Upper lobe of left lung (tissue), 6 donors: ENCODE measurements around the gene SELENOI. TPM values are rescaled to one million over a fixed set of nuclear protein-coding genes. Genes with fewer than 3 reads are reported as not detected.

ENCODE experiments used
- ATAC-seq, 2 donors: fragments of 200-7000 bp; cut with Tn5 transposase; one replicate each; pipeline ENCODE4 v1.9.1; 2022; ENCODE audit warnings: mild to moderate bottlenecking in 2 of 2, moderate library complexity in 2 of 2; ENCODE audit not compliant: low FRiP score in 2 of 2
- DNase-seq, 2 donors: peaks; one replicate each; pipeline ENCODE4 v3.0.0-alpha.2; 2019 to 2020
- H3K27ac ChIP-seq, 4 donors: fragments of 200-600 bp; sonication (generic); one replicate each; pipeline ENCODE4 v1.5.1; 2016 to 2019
- H3K27me3 ChIP-seq, 4 donors: fragments of 200-600 bp; sonication (generic); one replicate each; pipeline ENCODE4 v1.5.1; 2017 to 2019
- H3K36me3 ChIP-seq, 4 donors: fragments of 200-600 bp; sonication (generic); one replicate each; pipeline ENCODE4 v1.5.1; 2016 to 2019
- H3K4me1 ChIP-seq, 4 donors: fragments of 200-600 bp; sonication (generic); one replicate each; pipeline ENCODE4 v1.5.1; 2018 to 2019
- H3K4me3 ChIP-seq, 4 donors: fragments of 200-600 bp; sonication (generic); one replicate each; pipeline ENCODE4 v1.5.1; 2017 to 2019; ENCODE audit warnings: mild to moderate bottlenecking in 2 of 4, moderate library complexity in 1 of 4
- H3K9me3 ChIP-seq, 4 donors: fragments of 200-600 bp; sonication (generic); one replicate each; pipeline ENCODE4 v1.5.1; 2018 to 2019
- CTCF ChIP-seq, 6 experiments: fragments of 450-650 bp in 4 of 6; fragments of 200-600 bp in 2 of 6; sonication (generic) in 2 of 6; IDR thresholded peaks; one replicate each; pipeline ENCODE4 v1.5.1; 2016 to 2019; ENCODE audit warnings: antibody characterized with exemption in 6 of 6
- EP300 ChIP-seq, 4 donors: sonication (generic); formaldehyde crosslinking; IDR thresholded peaks; one replicate each; pipeline ENCODE4 v1.5.1; 2017; ENCODE audit warnings: antibody characterized with exemption in 4 of 4, control low read depth in 2 of 4
- POLR2A ChIP-seq, 4 donors: fragments of 450-650 bp; IDR thresholded peaks; one replicate each; pipeline ENCODE4 v1.5.1; 2016 to 2017; ENCODE audit warnings: antibody characterized with exemption in 4 of 4, mild to moderate bottlenecking in 2 of 4
- POLR2AphosphoS5 ChIP-seq, 2 donors: sonication (generic); formaldehyde crosslinking; IDR thresholded peaks; one replicate each; pipeline ENCODE4 v1.5.1; 2017; ENCODE audit warnings: antibody characterized with exemption in 2 of 2
- WGBS, 2 donors: methylation state at CpG; one replicate each; pipeline ENCODE4 v1.1.5; 2017 to 2018; 5-methylcytosine and 5-hydroxymethylcytosine counted together
- total RNA-seq, 6 donors: library from RNA; depleted of rRNA in 4 of 6; stranded (reverse); fragments of >200 nt in 4 of 6; gene quantifications; one replicate each; pipeline versions ENCODE4 v1.1.0 to v1.2.1, GENCODE V29; 2016 to 2021
- donor health status: DM: no; HTN: no; CAD: no; lungs with moderate emphysema.
- donor health status: DM: no; HTN: yes; CAD: no; lungs with severe emphysema.

Gene SELENOI
- total RNA-seq, 6 donors from 2014 or later = 6.8 to 21.6 (median 17.2) TPM

GRCh38 chr2:26438526-26438925 is 92.6 kb downstream of the SELENOI start:
- Histone ChIP-seq H3K4me3 (no peak overlapping the region), H3K27me3 (no peaks in the 10 kb centered on the region), H3K36me3 (no peaks in the 10 kb centered on the region), H3K9me3 (no peaks in the 10 kb centered on the region), H3K27ac (no peak overlapping the region), H3K4me1 (no peaks in the 10 kb centered on the region)
- WGBS, 2 donors = 49 to 66% methylated on average over 6 to 8 of the region's 8 CpGs
- DNase-seq (no peak), ATAC-seq (peak in 1 of 2 donors; percentile 34)
- no peak for TF ChIP-seq POLR2AphosphoS5 (IDR thresholded peaks at IDR 0.05)
- no peak for TF ChIP-seq POLR2A (IDR thresholded peaks at IDR 0.05)
- no peak for TF ChIP-seq CTCF (IDR thresholded peaks at IDR 0.05)
- no peak for TF ChIP-seq EP300 (IDR thresholded peaks at IDR 0.05)

- ATAC-seq (no peak), DNase-seq (no peak)
- no peaks in the 10 kb centered on the region for H3K27me3 ChIP-seq
- H3K9me3 ChIP-seq = no peaks in the 10 kb centered on the region
- TF ChIP-seq POLR2AphosphoS5 (IDR thresholded peaks at IDR 0.05) (no peak), POLR2A (IDR thresholded peaks at IDR 0.05) (no peak), CTCF (IDR thresholded peaks at IDR 0.05) (no peak), EP300 (IDR thresholded peaks at IDR 0.05) (no peak)
- WGBS, 2 donors = 51 to 69% methylated on average over 5 of the region's 5 CpGs
- H3K4me3 ChIP-seq = no peak overlapping the region
- no peaks in the 10 kb centered on the region for H3K4me1 ChIP-seq
- H3K36me3 ChIP-seq = no peaks in the 10 kb centered on the region
- no peak overlapping the region for H3K27ac ChIP-seq
Observed at GRCh38 chr2:26438926-26439325, 93.0 kb downstream of the SELENOI start.

GRCh38 chr2:26442301-26442700 is 96.4 kb downstream of the SELENOI start:
- no peak overlapping the region for H3K4me3 ChIP-seq
- no peaks in the 10 kb centered on the region for H3K9me3 ChIP-seq
- no peaks in the 10 kb centered on the region for H3K36me3 ChIP-seq
- DNase-seq = no peak
- 92 to 96% methylated on average over 2 of the region's 2 CpGs for WGBS, 2 donors
- H3K27ac ChIP-seq = no peak overlapping the region
- H3K27me3 ChIP-seq = no peaks in the 10 kb centered on the region
- ATAC-seq = no peak
- TF ChIP-seq POLR2A (IDR thresholded peaks at IDR 0.05) = no peak
- no peak for TF ChIP-seq CTCF (IDR thresholded peaks at IDR 0.05)
- TF ChIP-seq EP300 (IDR thresholded peaks at IDR 0.05) = no peak
- no peak for TF ChIP-seq POLR2AphosphoS5 (IDR thresholded peaks at IDR 0.05)
- H3K4me1 ChIP-seq = no peaks in the 10 kb centered on the region

- WGBS, 2 donors = 73 to 76% methylated on average over 3 of the region's 3 CpGs
- Histone ChIP-seq H3K27me3 (no peaks in the 10 kb centered on the region), H3K9me3 (no peaks in the 10 kb centered on the region), H3K4me1 (no peaks in the 10 kb centered on the region), H3K4me3 (no peak overlapping the region), H3K27ac (no peak overlapping the region), H3K36me3 (no peaks in the 10 kb centered on the region)
- ATAC-seq = no peak
- DNase-seq = no peak
- no peak for TF ChIP-seq CTCF (IDR thresholded peaks at IDR 0.05)
- TF ChIP-seq POLR2A (IDR thresholded peaks at IDR 0.05) = no peak
- no peak for TF ChIP-seq EP300 (IDR thresholded peaks at IDR 0.05)
- no peak for TF ChIP-seq POLR2AphosphoS5 (IDR thresholded peaks at IDR 0.05)
Observed at GRCh38 chr2:26442707-26443106, 96.8 kb downstream of the SELENOI start.

- no peak overlapping the region for H3K4me3 ChIP-seq
- no peaks in the 10 kb centered on the region for H3K4me1 ChIP-seq
- no peak overlapping the region for H3K27ac ChIP-seq
- 82% methylated on average over 7 of the region's 7 CpGs for WGBS, 2 donors
- DNase-seq (no peak), ATAC-seq (no peak)
- no peaks in the 10 kb centered on the region for H3K9me3 ChIP-seq
- H3K27me3 ChIP-seq = no peaks in the 10 kb centered on the region
- H3K36me3 ChIP-seq = no peaks in the 10 kb centered on the region
- TF ChIP-seq POLR2AphosphoS5 (IDR thresholded peaks at IDR 0.05) (no peak), CTCF (IDR thresholded peaks at IDR 0.05) (no peak), EP300 (IDR thresholded peaks at IDR 0.05) (no peak), POLR2A (IDR thresholded peaks at IDR 0.05) (no peak)
Observed at GRCh38 chr2:26444236-26444635, 98.3 kb downstream of the SELENOI start.
